HepG2 (cell line): ENCODE measurements around the gene HCAR1. TPM values are rescaled to one million over a fixed set of nuclear protein-coding genes. Genes with fewer than 3 reads are reported as not detected.

Experiments
- DNMT3B ChIP-seq: conservative IDR thresholded peaks from 2 replicates; pipeline ENCODE4 v1.6.1; 2016; ENCODE audit warnings: missing biosample characterization, control low read depth
- HOXA7 ChIP-seq: sonication (generic); formaldehyde crosslinking; IDR thresholded peaks from 2 replicates; pipeline ENCODE4 v1.8.1; 2022; ENCODE audit warnings: mild to moderate bottlenecking, missing genetic modification reagents, moderate library complexity
- HOXA9 ChIP-seq: sonication (generic); formaldehyde crosslinking; IDR thresholded peaks from 2 replicates; pipeline ENCODE4 v1.8.1; 2022; ENCODE audit warnings: missing genetic modification reagents, mild to moderate bottlenecking, moderate library complexity, borderline replicate concordance
- KAT7 ChIP-seq: IDR thresholded peaks from 2 replicates; pipeline ENCODE4 v1.6.1; 2018; ENCODE audit warnings: borderline replicate concordance, missing compliant biosample characterization
- MNT ChIP-seq: fragments of 450-650 bp; IDR thresholded peaks from 2 replicates; pipeline ENCODE4 v1.6.1; 2016
- NFE2L2 ChIP-seq: fragments of 150-350 bp; IDR thresholded peaks from 2 replicates; pipeline ENCODE4 v1.6.1; 2014; ENCODE audit warnings: low read length
- PLSCR1 ChIP-seq: sonication (generic); formaldehyde crosslinking; IDR thresholded peaks from 2 replicates; pipeline ENCODE4 v1.5.0; 2020; ENCODE audit warnings: missing genetic modification reagents, mild to moderate bottlenecking, borderline replicate concordance
- POLR2G ChIP-seq: fragments of 200-400 bp; formaldehyde crosslinking; IDR thresholded peaks from 2 replicates; pipeline ENCODE4 v1.6.1; 2018; ENCODE audit warnings: mild to moderate bottlenecking, low read depth, low read length, moderate library complexity
- PRDM15 ChIP-seq: sonication (generic); formaldehyde crosslinking; IDR thresholded peaks from 2 replicates; pipeline ENCODE4 v1.4.0; 2020; ENCODE audit warnings: missing genetic modification reagents
- WIZ ChIP-seq: sonication (generic); formaldehyde crosslinking; IDR thresholded peaks from 2 replicates; pipeline ENCODE4 v1.5.1; 2020; ENCODE audit warnings: mild to moderate bottlenecking, missing genetic modification reagents
- ZBTB46 ChIP-seq: sonication (generic); formaldehyde crosslinking; IDR thresholded peaks from 2 replicates; pipeline ENCODE4 v1.4.0; 2020; ENCODE audit warnings: mild to moderate bottlenecking, missing genetic modification reagents, borderline replicate concordance
- ZKSCAN5 ChIP-seq: sonication (generic); formaldehyde crosslinking; IDR thresholded peaks from 2 replicates; pipeline ENCODE4 v1.5.1; 2020; ENCODE audit warnings: mild to moderate bottlenecking, missing genetic modification reagents
- ZNF136 ChIP-seq: sonication (generic); formaldehyde crosslinking; IDR thresholded peaks from 2 replicates; pipeline ENCODE4 v1.8.1; 2022; ENCODE audit warnings: low read depth, mild to moderate bottlenecking, moderate library complexity, missing genetic modification reagents
- ZNF160 ChIP-seq: sonication (generic); formaldehyde crosslinking; IDR thresholded peaks from 2 replicates; pipeline ENCODE4 v1.8.0; 2022; ENCODE audit warnings: mild to moderate bottlenecking, inconsistent platforms, missing genetic modification reagents
- ZNF180 ChIP-seq: sonication (generic); formaldehyde crosslinking; IDR thresholded peaks from 2 replicates; pipeline ENCODE4 v1.4.0; 2020; ENCODE audit warnings: low read depth, missing genetic modification reagents, borderline replicate concordance
- ZNF569 ChIP-seq: sonication (generic); formaldehyde crosslinking; IDR thresholded peaks from 2 replicates; pipeline ENCODE4 v1.5.0; 2020; ENCODE audit warnings: mild to moderate bottlenecking, missing genetic modification reagents, moderate library complexity, borderline replicate concordance
- ZNF577 ChIP-seq: sonication (generic); formaldehyde crosslinking; IDR thresholded peaks from 2 replicates; pipeline ENCODE4 v1.4.0; 2020; ENCODE audit warnings: mild to moderate bottlenecking, low read depth, missing genetic modification reagents, borderline replicate concordance
- ZNF629 ChIP-seq: sonication (generic); formaldehyde crosslinking; conservative IDR thresholded peaks from 2 replicates; pipeline ENCODE4 v1.5.0; 2020; ENCODE audit warnings: missing genetic modification reagents
- ZNF678 ChIP-seq: sonication (generic); formaldehyde crosslinking; IDR thresholded peaks from 2 replicates; pipeline ENCODE4 v1.4.0; 2020; ENCODE audit warnings: mild to moderate bottlenecking, missing genetic modification reagents
- ZNF766 ChIP-seq: sonication (generic); formaldehyde crosslinking; IDR thresholded peaks from 2 replicates; pipeline ENCODE4 v1.5.0; 2020; ENCODE audit warnings: missing genetic modification reagents, borderline replicate concordance
- ZNF770 ChIP-seq: sonication (generic); formaldehyde crosslinking; IDR thresholded peaks from 2 replicates; pipeline ENCODE4 v1.5.0; 2020; ENCODE audit warnings: mild to moderate bottlenecking, missing genetic modification reagents
- polyA plus RNA-seq, 8 experiments: library from polyadenylated mRNA; depleted of rRNA in 3 of 8; stranded (reverse) in 7 of 8; unstranded in 1 of 8; fragments of >200 nt; fragmentation: Illumina TruSeq in 4 of 8; extraction: Trizol in 4 of 8; gene quantifications; 2 replicates each; pipeline versions ENCODE4 v1.2.1 to v1.2.3, GENCODE V29; 2011 to 2016; ENCODE audit warnings: low read depth in 4 of 8, missing spikeins in 1 of 8, mixed read lengths in 1 of 8; ENCODE audit not compliant: insufficient read depth in 1 of 8
- total RNA-seq, 5 experiments: library from RNA; depleted of rRNA; stranded (reverse); fragments of >200 nt; fragmentation: Illumina TruSeq; extraction: Trizol; gene quantifications; 2 replicates each; pipeline ENCODE4 v1.2.3, GENCODE V29; 2016; ENCODE audit warnings: low read depth in 1 of 5

Gene HCAR1
- total and polyA plus RNA-seq, 2 of the 13 experiments (the other 11 are each of a cell fraction or from before 2014, with no cell fraction given): 0.53 to 4.4 TPM

GRCh38 chr12:122721057-122721545 lies 9.5 kb downstream of the HCAR1 start (continued):
- TF ChIP-seq ZNF678: no peak
- TF ChIP-seq HOXA7 (CRISPR knock-in tag): no peak
- TF ChIP-seq ZKSCAN5 (CRISPR knock-in tag): no peak
- no peak for TF ChIP-seq ZNF577
- no peak for TF ChIP-seq NFE2L2
- no peak for TF ChIP-seq ZNF136 (CRISPR knock-in tag)
- TF ChIP-seq ZBTB46 (CRISPR knock-in tag): no peak
- TF ChIP-seq ZNF160 (CRISPR knock-in tag): no peak
- TF ChIP-seq HOXA9 (CRISPR knock-in tag): no peak
- no peak for TF ChIP-seq ZNF180
- TF ChIP-seq ZNF766 (CRISPR knock-in tag): no peak
- TF ChIP-seq WIZ: no peak
- TF ChIP-seq PLSCR1 (CRISPR knock-in tag): no peak
- TF ChIP-seq KAT7: no peak
- TF ChIP-seq ZNF770: peak; percentile 32; the same call in 1 of the 2 replicates
- no peak for TF ChIP-seq PRDM15 (CRISPR knock-in tag)
- 0 out of 2 replicates have a peak, but pooled peaks have one; percentile 37 for TF ChIP-seq POLR2G
- TF ChIP-seq DNMT3B (CRISPR knock-in tag): no peak
- no peak for TF ChIP-seq ZNF569 (CRISPR knock-in tag)
- no peak for TF ChIP-seq ZNF629 (CRISPR knock-in tag)
- no peak for TF ChIP-seq MNT
